GM12891 (cell line): ENCODE results near the gene TRAF3.

Source experiments
- POLR2A ChIP-seq: IDR thresholded peaks from 2 replicates; pipeline ENCODE4 v1.6.1; 2011; ENCODE audit warnings: low read depth, low read length, control low read depth
- SPI1 ChIP-seq: IDR thresholded peaks from 2 replicates; pipeline ENCODE4 v1.6.1; 2011; ENCODE audit warnings: low read depth, low read length, control low read depth

- TF ChIP-seq POLR2A (no peak), SPI1 (no peak)
Observed at GRCh38 chr14:102907980-102908730, 130.9 kb downstream of the TRAF3 start.
